ENCODE measurements around the gene SETD6. TPM values are rescaled to one million over a fixed set of nuclear protein-coding genes. Genes with fewer than 3 reads are reported as not detected.
A peak's percentile ranks its signal among the peaks of the same experiment; 100 is the strongest.

Gene SETD6
- total RNA-seq, 4 donors from 2014 or later = 12.9 to 46.0 (median 18.0) TPM

DNA sequence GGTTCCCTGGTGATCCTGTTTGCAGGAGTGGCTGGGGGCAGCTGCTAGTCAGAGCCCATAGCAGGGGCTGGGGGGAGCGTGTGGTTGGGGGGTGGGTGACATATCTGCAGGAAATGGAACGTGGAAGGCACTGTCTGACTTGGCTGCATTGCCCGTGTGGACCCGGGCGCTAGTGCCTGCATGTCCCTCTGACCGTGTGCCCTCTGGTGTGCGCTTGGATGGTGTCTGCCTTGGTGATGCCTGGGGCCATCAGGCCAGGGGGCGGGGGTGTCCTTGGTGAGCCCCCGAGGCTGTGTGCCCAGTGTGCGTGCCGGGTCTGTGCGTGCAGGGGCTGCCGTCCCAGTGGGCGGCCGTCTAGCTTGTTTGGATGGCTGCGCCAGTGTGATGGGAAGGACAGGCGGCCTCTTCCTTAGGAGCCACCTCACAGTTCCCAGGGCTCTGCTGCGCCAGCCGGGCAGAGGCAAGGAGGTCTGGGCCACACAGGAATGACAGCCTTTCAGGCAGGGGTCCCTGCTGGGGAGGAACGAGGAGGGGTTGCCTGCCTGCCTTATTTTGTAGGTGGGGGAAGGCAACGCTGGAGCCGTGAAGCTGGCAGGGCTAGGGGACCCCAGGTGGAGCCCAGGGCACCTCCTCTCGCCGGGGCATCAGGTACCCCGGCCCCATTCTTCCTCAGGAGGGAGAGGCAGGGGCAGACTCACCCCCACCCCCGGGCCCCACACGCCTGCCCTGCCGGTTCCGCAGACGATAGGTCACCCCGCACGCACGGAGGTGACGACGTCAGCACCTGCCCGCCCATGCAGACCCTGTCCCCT, 14.7 kb upstream of the SETD6 start:
- peaks cover 0 to 52% (median 2%) of the 10 kb centered on the region in 4 donors for H3K27me3 ChIP-seq
- H3K27ac ChIP-seq = no peak overlapping the region
- no peak for TF ChIP-seq CTCF (IDR thresholded peaks at IDR 0.05)
- TF ChIP-seq POLR2A (IDR thresholded peaks at IDR 0.05) = no peak
- peak overlapping the region; percentile 12 to 58 (median 27) for H3K4me3 ChIP-seq
- no peak for DNase-seq
- H3K4me1 ChIP-seq = peaks cover 12 to 25% (median 20%) of the 10 kb centered on the region in 3 donors
- H3K9me3 ChIP-seq = no peaks in the 10 kb centered on the region
- H3K36me3 ChIP-seq = peaks cover 0 to 14% (median 4%) of the 10 kb centered on the region in 3 donors
- intact Hi-C loops (cut with DNase I) = no loop called here
- WGBS, 2 donors = 7% methylated on average over 18 of the region's 36 CpGs; no CpG with 5 or more reads in 1 of the 2 donors

- intact Hi-C loops (cut with DNase I) = no loop called here
- Histone ChIP-seq H3K9me3 (no peaks in the 10 kb centered on the region), H3K27me3 (peaks cover 0 to 52% (median 2%) of the 10 kb centered on the region in 4 donors), H3K27ac (no peak overlapping the region), H3K36me3 (peaks cover 0 to 14% (median 4%) of the 10 kb centered on the region in 3 donors), H3K4me1 (peaks cover 12 to 25% (median 20%) of the 10 kb centered on the region in 3 donors), H3K4me3 (peak overlapping the region; percentile 12 to 58 (median 27))
- no peak for DNase-seq
- TF ChIP-seq POLR2A (IDR thresholded peaks at IDR 0.05) (no peak), CTCF (IDR thresholded peaks at IDR 0.05) (no peak)
- WGBS, 2 donors = 0% methylated on average over 1 of the region's 42 CpGs; no CpG with 5 or more reads in 1 of the 2 donors
Measured at GRCh38 chr16:58501242-58502131, 13.8 kb upstream of the SETD6 start.

GRCh38 chr16:58502217-58502921, 12.9 kb upstream of the SETD6 start:
- intact Hi-C loops (cut with DNase I) = no loop called here
- H3K27me3 ChIP-seq = peaks cover 0 to 52% (median 2%) of the 10 kb centered on the region in 4 donors
- H3K27ac ChIP-seq = no peak overlapping the region
- TF ChIP-seq POLR2A (IDR thresholded peaks at IDR 0.05) (no peak), CTCF (IDR thresholded peaks at IDR 0.05) (no peak)
- 60 to 73% methylated on average over 2 to 7 of the region's 8 CpGs for WGBS, 2 donors
- DNase-seq = no peak
- peaks cover 12 to 25% (median 20%) of the 10 kb centered on the region in 3 donors for H3K4me1 ChIP-seq
- no peaks in the 10 kb centered on the region for H3K9me3 ChIP-seq
- H3K36me3 ChIP-seq = peaks cover 0 to 14% (median 4%) of the 10 kb centered on the region in 3 donors
- no peak overlapping the region for H3K4me3 ChIP-seq

GRCh38 chr16:58503166-58503862, 12.0 kb upstream of the SETD6 start:
- no peak for DNase-seq
- no peak overlapping the region for H3K27ac ChIP-seq
- intact Hi-C loops (cut with DNase I) = no loop called here
- peaks cover 12 to 25% (median 20%) of the 10 kb centered on the region in 3 donors for H3K4me1 ChIP-seq
- H3K4me3 ChIP-seq = no peak overlapping the region
- H3K36me3 ChIP-seq = peaks cover 0 to 14% (median 4%) of the 10 kb centered on the region in 3 donors
- H3K27me3 ChIP-seq = peaks cover 0 to 52% (median 2%) of the 10 kb centered on the region in 4 donors
- H3K9me3 ChIP-seq = no peaks in the 10 kb centered on the region
- WGBS, 2 donors = 33 to 93% methylated on average over 2 to 7 of the region's 14 CpGs
- TF ChIP-seq CTCF (IDR thresholded peaks at IDR 0.05) = no peak
- no peak for TF ChIP-seq POLR2A (IDR thresholded peaks at IDR 0.05)

Measured in esophagus squamous epithelium (tissue), 5 donors.